GM23338 (cell line): ENCODE results near the gene AIF1L. TPM values are rescaled to one million over a fixed set of nuclear protein-coding genes. Genes with fewer than 3 reads are reported as not detected.

Experiments
- ATAC-seq: fragments of 200-7000 bp; cut with Tn5 transposase; 3 replicates; pipeline ENCODE4 v1.9.1; 2020
- DNase-seq: peaks from one replicate; pipeline ENCODE4 v3.0.0-alpha.2; 2015; ENCODE audit warnings: low spot score
- H2AFZ ChIP-seq: fragments of 200-600 bp; sonication (generic); 2 replicates; pipeline ENCODE4 v1.8.0; 2016; ENCODE audit warnings: antibody characterized with exemption, mild to moderate bottlenecking, moderate library complexity
- H3F3A ChIP-seq: fragments of 200-600 bp; sonication (generic); replicated peaks from 2 replicates; pipeline ENCODE4 v1.8.0; 2017; ENCODE audit warnings: antibody characterized with exemption, mixed run types, low read depth
- H3K27ac ChIP-seq: fragments of 200-600 bp; sonication (generic); 2 replicates; pipeline ENCODE4 v1.6.1; 2016; ENCODE audit warnings: low read depth
- H3K27me3 ChIP-seq: fragments of 200-600 bp; sonication (generic); 2 replicates; pipeline ENCODE4 v1.8.0; 2016; ENCODE audit warnings: mild to moderate bottlenecking, mixed run types, moderate library complexity; ENCODE audit not compliant: insufficient read depth
- H3K36me3 ChIP-seq: fragments of 200-600 bp; sonication (generic); 2 replicates; pipeline ENCODE4 v1.8.0; 2016; ENCODE audit warnings: mild to moderate bottlenecking; ENCODE audit not compliant: insufficient read depth
- H3K4me1 ChIP-seq: fragments of 200-600 bp; sonication (generic); 2 replicates; pipeline ENCODE4 v1.8.0; 2016; ENCODE audit warnings: mild to moderate bottlenecking, moderate library complexity; ENCODE audit not compliant: insufficient read depth
- H3K4me2 ChIP-seq: fragments of 200-600 bp; sonication (generic); 2 replicates; pipeline ENCODE4 v1.7.1; 2017; ENCODE audit warnings: mixed run types
- H3K4me3 ChIP-seq: fragments of 200-600 bp; sonication (generic); 2 replicates; pipeline ENCODE4 v1.6.1; 2016; ENCODE audit warnings: mixed run types
- H3K79me2 ChIP-seq: fragments of 200-600 bp; sonication (generic); replicated peaks from 2 replicates; pipeline ENCODE4 v1.8.0; 2017; ENCODE audit warnings: mild to moderate bottlenecking; ENCODE audit not compliant: insufficient read depth
- H3K9me2 ChIP-seq: fragments of 200-600 bp; sonication (generic); 2 replicates; pipeline ENCODE4 v1.8.0; 2017; ENCODE audit not compliant: insufficient read depth
- H4K20me1 ChIP-seq: fragments of 200-600 bp; sonication (generic); replicated peaks from 2 replicates; pipeline ENCODE4 v1.8.0; 2017; ENCODE audit warnings: mild to moderate bottlenecking; ENCODE audit not compliant: insufficient read depth
- H3K27ac Mint-ChIP-seq: 2 replicates; pipeline ENCODE4 v1.8.0; 2020; ENCODE audit warnings: inconsistent platforms, mild to moderate bottlenecking, moderate library complexity, mixed read lengths
- H3K27me3 Mint-ChIP-seq: 3 replicates; pipeline ENCODE4 v1.8.0; 2022; ENCODE audit warnings: low read depth, mild to moderate bottlenecking, moderate library complexity, mixed read lengths, inconsistent platforms; ENCODE audit not compliant: insufficient read depth, poor library complexity
- H3K36me3 Mint-ChIP-seq: 3 replicates; pipeline ENCODE4 v1.8.0; 2021; ENCODE audit warnings: low read depth, mild to moderate bottlenecking, inconsistent platforms, moderate library complexity, mixed read lengths
- H3K4me1 Mint-ChIP-seq: 3 replicates; pipeline ENCODE4 v1.8.0; 2020; ENCODE audit warnings: mild to moderate bottlenecking, inconsistent platforms, mixed read lengths
- H3K4me3 Mint-ChIP-seq: 3 replicates; pipeline ENCODE4 v1.8.0; 2021; ENCODE audit warnings: moderate library complexity, mild to moderate bottlenecking, inconsistent platforms, mixed read lengths
- H3K9me3 Mint-ChIP-seq: 3 replicates; pipeline ENCODE4 v1.8.0; 2020; ENCODE audit warnings: moderate library complexity, mild to moderate bottlenecking, inconsistent platforms, mixed read lengths
- EZH2 ChIP-seq: fragments of 200-600 bp; sonication (generic); IDR thresholded peaks from one replicate; pipeline ENCODE4 v1.8.0; 2017; ENCODE audit warnings: antibody characterized with exemption, mild to moderate bottlenecking, low read depth; ENCODE audit not compliant: unreplicated experiment
- JUNB ChIP-seq: IDR thresholded peaks from one replicate; pipeline ENCODE4 v1.6.1; 2016; ENCODE audit warnings: antibody characterized with exemption; ENCODE audit not compliant: unreplicated experiment
- POLR2AphosphoS5 ChIP-seq: IDR thresholded peaks from 2 replicates; pipeline ENCODE4 v1.6.1; 2016; ENCODE audit warnings: antibody characterized with exemption, low read depth
- ZNF331 ChIP-seq: fragments of 250-450 bp; sonication (Bioruptor Pico); IDR thresholded peaks from 2 replicates; pipeline ENCODE4 v1.5.0; 2020; ENCODE audit warnings: low read depth, mild to moderate bottlenecking, moderate library complexity
- polyA plus RNA-seq: library from polyadenylated mRNA; unstranded; fragments of >200 nt; fragmentation: Nextera tagmentation; extraction: Ambion mirVana; gene quantifications from 2 replicates; pipeline ENCODE4 v1.2.1, GENCODE V29; 2016
- total RNA-seq: library from RNA; depleted of rRNA; stranded (reverse); fragments of >200 nt; shearing (Covaris generic); gene quantifications from 2 replicates; pipeline ENCODE4 v1.2.3, GENCODE V29; 2014
- TF ChIP-seq, protein P1 (sequence below): IDR thresholded peaks from 2 replicates; pipeline ENCODE4 v1.6.1; 2016; ENCODE audit warnings: antibody characterized with exemption
- TF ChIP-seq, protein P2 (sequence below), 2 experiments: fragments of 200-600 bp in 1 of 2; sonication (generic) in 1 of 2; conservative IDR thresholded peaks; 2 replicates each; pipeline versions ENCODE4 v1.5.1 to v1.6.1; 2016 to 2017; ENCODE audit warnings: antibody characterized with exemption in 2 of 2, low read depth in 2 of 2, mild to moderate bottlenecking in 2 of 2, moderate library complexity in 1 of 2
- TF ChIP-seq, protein P3 (sequence below): fragments of 250-450 bp; sonication (Bioruptor Pico); IDR thresholded peaks from 2 replicates; pipeline ENCODE4 v1.5.0; 2020; ENCODE audit warnings: mild to moderate bottlenecking, moderate library complexity
- TF ChIP-seq, protein P4 (sequence below): IDR thresholded peaks from one replicate; pipeline ENCODE4 v1.6.1; 2018; ENCODE audit warnings: antibody characterized with exemption; ENCODE audit not compliant: unreplicated experiment

Gene AIF1L
- total and polyA plus RNA-seq, 2 experiments from 2014 or later, result 76.4 to 87.8 TPM

DNA sequence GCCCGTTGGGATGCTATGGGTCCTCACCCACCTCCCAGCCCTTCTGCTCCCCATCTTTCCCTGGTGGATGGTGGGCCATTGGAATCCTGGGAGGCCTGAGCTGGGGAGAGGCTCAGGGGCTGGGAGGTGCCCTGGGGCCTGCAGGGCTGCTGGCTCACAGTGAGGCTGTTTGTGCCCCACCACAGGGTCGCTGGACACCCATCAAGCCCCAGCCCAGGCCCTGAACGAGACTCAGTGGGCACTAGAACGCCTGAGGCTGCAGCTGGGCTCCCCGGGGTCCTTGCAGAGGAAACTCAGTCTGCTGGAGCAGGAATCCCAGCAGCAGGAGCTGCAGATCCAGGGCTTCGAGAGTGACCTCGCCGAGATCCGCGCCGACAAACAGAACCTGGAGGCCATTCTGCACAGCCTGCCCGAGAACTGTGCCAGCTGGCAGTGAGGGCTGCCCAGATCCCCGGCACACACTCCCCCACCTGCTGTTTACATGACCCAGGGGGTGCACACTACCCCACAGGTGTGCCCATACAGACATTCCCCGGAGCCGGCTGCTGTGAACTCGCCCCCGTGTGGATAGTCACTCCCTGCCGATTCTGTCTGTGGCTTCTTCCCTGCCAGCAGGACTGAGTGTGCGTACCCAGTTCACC is 4.9 kb upstream of the AIF1L start:
- H3K27me3 Mint-ChIP-seq, result peaks cover 6% of the 10 kb centered on the region
- Histone ChIP-seq H3K4me2 (no peak overlapping the region), H3K27me3 (no peaks in the 10 kb centered on the region), H3K79me2 (no peaks in the 10 kb centered on the region), H3K4me1 (peaks cover 6% of the 10 kb centered on the region; the same call in 1 of the 2 replicates), H3K4me3 (no peak overlapping the region), H4K20me1 (no peaks in the 10 kb centered on the region; the same call in 1 of the 2 replicates), H3K27ac (no peak overlapping the region), H3F3A (peaks cover 8% of the 10 kb centered on the region; the same call in 1 of the 2 replicates), H2AFZ (no peak overlapping the region), H3K9me2 (no peaks in the 10 kb centered on the region), H3K36me3 (no peaks in the 10 kb centered on the region)
- no peak overlapping the region for H3K27ac Mint-ChIP-seq
- no peaks in the 10 kb centered on the region; the same call in 2 of the 3 replicates for H3K36me3 Mint-ChIP-seq
- ATAC-seq (no peak), DNase-seq (no peak)
- no peaks in the 10 kb centered on the region for H3K9me3 Mint-ChIP-seq
- TF ChIP-seq, protein P1, sequence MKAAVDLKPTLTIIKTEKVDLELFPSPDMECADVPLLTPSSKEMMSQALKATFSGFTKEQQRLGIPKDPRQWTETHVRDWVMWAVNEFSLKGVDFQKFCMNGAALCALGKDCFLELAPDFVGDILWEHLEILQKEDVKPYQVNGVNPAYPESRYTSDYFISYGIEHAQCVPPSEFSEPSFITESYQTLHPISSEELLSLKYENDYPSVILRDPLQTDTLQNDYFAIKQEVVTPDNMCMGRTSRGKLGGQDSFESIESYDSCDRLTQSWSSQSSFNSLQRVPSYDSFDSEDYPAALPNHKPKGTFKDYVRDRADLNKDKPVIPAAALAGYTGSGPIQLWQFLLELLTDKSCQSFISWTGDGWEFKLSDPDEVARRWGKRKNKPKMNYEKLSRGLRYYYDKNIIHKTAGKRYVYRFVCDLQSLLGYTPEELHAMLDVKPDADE, result no peak
- TF ChIP-seq, protein P2, sequence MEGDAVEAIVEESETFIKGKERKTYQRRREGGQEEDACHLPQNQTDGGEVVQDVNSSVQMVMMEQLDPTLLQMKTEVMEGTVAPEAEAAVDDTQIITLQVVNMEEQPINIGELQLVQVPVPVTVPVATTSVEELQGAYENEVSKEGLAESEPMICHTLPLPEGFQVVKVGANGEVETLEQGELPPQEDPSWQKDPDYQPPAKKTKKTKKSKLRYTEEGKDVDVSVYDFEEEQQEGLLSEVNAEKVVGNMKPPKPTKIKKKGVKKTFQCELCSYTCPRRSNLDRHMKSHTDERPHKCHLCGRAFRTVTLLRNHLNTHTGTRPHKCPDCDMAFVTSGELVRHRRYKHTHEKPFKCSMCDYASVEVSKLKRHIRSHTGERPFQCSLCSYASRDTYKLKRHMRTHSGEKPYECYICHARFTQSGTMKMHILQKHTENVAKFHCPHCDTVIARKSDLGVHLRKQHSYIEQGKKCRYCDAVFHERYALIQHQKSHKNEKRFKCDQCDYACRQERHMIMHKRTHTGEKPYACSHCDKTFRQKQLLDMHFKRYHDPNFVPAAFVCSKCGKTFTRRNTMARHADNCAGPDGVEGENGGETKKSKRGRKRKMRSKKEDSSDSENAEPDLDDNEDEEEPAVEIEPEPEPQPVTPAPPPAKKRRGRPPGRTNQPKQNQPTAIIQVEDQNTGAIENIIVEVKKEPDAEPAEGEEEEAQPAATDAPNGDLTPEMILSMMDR (conservative IDR thresholded peaks at IDR 0.05; ENCODE audit: low read depth in 2 of 2), result no peak
- H3K4me3 Mint-ChIP-seq, result no peak overlapping the region
- peaks cover 9% of the 10 kb centered on the region for H3K4me1 Mint-ChIP-seq

DNA sequence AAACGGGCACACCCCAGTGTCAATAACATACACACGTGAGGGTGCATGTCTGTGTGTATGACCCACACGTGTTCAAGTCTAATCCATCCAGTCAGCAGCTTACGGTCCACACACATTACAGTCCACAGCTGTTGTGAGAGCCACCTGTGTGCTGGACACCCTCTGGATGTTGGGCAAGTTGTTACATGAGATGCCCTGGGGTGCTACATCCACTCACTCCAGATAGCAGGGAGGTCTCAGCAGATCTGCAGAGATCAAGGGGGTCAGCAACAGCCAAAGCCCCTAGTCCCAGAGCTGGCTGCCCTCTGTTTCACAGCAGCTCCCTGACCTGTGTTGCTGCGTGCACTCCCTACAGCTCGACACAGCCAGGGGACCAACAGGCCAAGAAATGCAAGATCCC is 4.3 kb upstream of the AIF1L start:
- H3K79me2 ChIP-seq, result peaks cover under 1% of the 10 kb centered on the region; the same call in 1 of the 2 replicates
- no peaks in the 10 kb centered on the region; the same call in 1 of the 2 replicates for H4K20me1 ChIP-seq
- DNase-seq, result no peak
- H3F3A ChIP-seq, result peaks cover 8% of the 10 kb centered on the region; the same call in 1 of the 2 replicates
- Mint-ChIP-seq H3K4me1 (peaks cover 9% of the 10 kb centered on the region), H3K27me3 (peaks cover 6% of the 10 kb centered on the region), H3K4me3 (no peak overlapping the region), H3K27ac (no peak overlapping the region), H3K9me3 (no peaks in the 10 kb centered on the region), H3K36me3 (no peaks in the 10 kb centered on the region; the same call in 2 of the 3 replicates)
- no peak overlapping the region for H3K4me2 ChIP-seq
- H3K27ac ChIP-seq, result no peak overlapping the region
- no peaks in the 10 kb centered on the region for H3K36me3 ChIP-seq
- H3K4me3 ChIP-seq, result no peak overlapping the region
- no peak overlapping the region for H2AFZ ChIP-seq
- H3K9me2 ChIP-seq, result no peaks in the 10 kb centered on the region
- H3K27me3 ChIP-seq, result no peaks in the 10 kb centered on the region
- H3K4me1 ChIP-seq, result peaks cover 6% of the 10 kb centered on the region; the same call in 1 of the 2 replicates
- ATAC-seq, result no peak
- TF ChIP-seq, protein P3, sequence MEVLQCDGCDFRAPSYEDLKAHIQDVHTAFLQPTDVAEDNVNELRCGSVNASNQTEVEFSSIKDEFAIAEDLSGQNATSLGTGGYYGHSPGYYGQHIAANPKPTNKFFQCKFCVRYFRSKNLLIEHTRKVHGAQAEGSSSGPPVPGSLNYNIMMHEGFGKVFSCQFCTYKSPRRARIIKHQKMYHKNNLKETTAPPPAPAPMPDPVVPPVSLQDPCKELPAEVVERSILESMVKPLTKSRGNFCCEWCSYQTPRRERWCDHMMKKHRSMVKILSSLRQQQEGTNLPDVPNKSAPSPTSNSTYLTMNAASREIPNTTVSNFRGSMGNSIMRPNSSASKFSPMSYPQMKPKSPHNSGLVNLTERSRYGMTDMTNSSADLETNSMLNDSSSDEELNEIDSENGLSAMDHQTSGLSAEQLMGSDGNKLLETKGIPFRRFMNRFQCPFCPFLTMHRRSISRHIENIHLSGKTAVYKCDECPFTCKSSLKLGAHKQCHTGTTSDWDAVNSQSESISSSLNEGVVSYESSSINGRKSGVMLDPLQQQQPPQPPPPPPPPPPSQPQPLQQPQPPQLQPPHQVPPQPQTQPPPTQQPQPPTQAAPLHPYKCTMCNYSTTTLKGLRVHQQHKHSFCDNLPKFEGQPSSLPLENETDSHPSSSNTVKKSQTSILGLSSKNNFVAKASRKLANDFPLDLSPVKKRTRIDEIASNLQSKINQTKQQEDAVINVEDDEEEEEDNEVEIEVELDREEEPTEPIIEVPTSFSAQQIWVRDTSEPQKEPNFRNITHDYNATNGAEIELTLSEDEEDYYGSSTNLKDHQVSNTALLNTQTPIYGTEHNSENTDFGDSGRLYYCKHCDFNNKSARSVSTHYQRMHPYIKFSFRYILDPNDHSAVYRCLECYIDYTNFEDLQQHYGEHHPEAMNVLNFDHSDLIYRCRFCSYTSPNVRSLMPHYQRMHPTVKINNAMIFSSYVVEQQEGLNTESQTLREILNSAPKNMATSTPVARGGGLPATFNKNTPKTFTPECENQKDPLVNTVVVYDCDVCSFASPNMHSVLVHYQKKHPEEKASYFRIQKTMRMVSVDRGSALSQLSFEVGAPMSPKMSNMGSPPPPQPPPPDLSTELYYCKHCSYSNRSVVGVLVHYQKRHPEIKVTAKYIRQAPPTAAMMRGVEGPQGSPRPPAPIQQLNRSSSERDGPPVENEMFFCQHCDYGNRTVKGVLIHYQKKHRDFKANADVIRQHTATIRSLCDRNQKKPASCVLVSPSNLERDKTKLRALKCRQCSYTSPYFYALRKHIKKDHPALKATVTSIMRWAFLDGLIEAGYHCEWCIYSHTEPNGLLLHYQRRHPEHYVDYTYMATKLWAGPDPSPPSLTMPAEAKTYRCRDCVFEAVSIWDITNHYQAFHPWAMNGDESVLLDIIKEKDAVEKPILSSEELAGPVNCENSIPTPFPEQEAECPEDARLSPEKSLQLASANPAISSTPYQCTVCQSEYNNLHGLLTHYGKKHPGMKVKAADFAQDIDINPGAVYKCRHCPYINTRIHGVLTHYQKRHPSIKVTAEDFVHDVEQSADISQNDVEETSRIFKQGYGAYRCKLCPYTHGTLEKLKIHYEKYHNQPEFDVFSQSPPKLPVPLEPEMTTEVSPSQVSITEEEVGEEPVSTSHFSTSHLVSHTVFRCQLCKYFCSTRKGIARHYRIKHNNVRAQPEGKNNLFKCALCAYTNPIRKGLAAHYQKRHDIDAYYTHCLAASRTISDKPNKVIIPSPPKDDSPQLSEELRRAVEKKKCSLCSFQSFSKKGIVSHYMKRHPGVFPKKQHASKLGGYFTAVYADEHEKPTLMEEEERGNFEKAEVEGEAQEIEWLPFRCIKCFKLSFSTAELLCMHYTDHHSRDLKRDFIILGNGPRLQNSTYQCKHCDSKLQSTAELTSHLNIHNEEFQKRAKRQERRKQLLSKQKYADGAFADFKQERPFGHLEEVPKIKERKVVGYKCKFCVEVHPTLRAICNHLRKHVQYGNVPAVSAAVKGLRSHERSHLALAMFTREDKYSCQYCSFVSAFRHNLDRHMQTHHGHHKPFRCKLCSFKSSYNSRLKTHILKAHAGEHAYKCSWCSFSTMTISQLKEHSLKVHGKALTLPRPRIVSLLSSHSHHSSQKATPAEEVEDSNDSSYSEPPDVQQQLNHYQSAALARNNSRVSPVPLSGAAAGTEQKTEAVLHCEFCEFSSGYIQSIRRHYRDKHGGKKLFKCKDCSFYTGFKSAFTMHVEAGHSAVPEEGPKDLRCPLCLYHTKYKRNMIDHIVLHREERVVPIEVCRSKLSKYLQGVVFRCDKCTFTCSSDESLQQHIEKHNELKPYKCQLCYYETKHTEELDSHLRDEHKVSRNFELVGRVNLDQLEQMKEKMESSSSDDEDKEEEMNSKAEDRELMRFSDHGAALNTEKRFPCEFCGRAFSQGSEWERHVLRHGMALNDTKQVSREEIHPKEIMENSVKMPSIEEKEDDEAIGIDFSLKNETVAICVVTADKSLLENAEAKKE (CRISPR knock-in tag), result no peak
- TF ChIP-seq POLR2AphosphoS5 (no peak), ZNF331 (CRISPR knock-in tag) (no peak), EZH2 (no peak), JUNB (no peak)
- TF ChIP-seq, protein P4, sequence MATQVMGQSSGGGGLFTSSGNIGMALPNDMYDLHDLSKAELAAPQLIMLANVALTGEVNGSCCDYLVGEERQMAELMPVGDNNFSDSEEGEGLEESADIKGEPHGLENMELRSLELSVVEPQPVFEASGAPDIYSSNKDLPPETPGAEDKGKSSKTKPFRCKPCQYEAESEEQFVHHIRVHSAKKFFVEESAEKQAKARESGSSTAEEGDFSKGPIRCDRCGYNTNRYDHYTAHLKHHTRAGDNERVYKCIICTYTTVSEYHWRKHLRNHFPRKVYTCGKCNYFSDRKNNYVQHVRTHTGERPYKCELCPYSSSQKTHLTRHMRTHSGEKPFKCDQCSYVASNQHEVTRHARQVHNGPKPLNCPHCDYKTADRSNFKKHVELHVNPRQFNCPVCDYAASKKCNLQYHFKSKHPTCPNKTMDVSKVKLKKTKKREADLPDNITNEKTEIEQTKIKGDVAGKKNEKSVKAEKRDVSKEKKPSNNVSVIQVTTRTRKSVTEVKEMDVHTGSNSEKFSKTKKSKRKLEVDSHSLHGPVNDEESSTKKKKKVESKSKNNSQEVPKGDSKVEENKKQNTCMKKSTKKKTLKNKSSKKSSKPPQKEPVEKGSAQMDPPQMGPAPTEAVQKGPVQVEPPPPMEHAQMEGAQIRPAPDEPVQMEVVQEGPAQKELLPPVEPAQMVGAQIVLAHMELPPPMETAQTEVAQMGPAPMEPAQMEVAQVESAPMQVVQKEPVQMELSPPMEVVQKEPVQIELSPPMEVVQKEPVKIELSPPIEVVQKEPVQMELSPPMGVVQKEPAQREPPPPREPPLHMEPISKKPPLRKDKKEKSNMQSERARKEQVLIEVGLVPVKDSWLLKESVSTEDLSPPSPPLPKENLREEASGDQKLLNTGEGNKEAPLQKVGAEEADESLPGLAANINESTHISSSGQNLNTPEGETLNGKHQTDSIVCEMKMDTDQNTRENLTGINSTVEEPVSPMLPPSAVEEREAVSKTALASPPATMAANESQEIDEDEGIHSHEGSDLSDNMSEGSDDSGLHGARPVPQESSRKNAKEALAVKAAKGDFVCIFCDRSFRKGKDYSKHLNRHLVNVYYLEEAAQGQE, result no peak
